ENCODE data around the gene CPLX3.

DNA sequence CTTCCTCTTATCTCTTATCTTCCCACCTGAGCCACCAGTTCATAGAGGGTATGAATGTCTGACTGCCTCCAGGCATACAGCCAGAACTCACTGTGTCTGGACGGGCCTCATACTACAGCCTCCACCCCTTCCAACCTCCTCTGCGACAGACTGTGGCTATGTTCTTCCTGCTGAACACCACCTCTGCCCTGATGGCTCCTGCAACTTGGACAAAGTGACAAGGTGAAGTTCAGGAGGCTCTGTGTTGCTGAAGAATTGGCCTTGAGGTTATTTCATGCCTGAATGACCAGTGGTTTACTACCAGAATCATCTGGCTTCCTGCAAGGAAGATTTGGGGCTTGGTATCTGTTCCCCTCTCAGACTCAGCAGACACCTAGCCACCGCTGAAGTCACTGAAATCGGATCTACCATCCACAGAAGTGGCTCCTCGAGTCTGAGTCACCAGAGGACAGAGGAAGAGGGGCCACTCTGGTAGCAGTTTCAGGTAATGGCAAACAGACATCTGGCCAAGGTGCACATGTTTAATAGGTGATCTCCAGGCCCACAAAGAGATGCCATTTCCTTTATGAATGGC lies 30.7 kb downstream of the CPLX3 start:
- TF ChIP-seq EZH2 (IDR thresholded peaks at IDR 0.05; ENCODE audit: borderline replicate concordance, low read depth, low read length, severe bottlenecking): no peak
- TF ChIP-seq, protein P1, sequence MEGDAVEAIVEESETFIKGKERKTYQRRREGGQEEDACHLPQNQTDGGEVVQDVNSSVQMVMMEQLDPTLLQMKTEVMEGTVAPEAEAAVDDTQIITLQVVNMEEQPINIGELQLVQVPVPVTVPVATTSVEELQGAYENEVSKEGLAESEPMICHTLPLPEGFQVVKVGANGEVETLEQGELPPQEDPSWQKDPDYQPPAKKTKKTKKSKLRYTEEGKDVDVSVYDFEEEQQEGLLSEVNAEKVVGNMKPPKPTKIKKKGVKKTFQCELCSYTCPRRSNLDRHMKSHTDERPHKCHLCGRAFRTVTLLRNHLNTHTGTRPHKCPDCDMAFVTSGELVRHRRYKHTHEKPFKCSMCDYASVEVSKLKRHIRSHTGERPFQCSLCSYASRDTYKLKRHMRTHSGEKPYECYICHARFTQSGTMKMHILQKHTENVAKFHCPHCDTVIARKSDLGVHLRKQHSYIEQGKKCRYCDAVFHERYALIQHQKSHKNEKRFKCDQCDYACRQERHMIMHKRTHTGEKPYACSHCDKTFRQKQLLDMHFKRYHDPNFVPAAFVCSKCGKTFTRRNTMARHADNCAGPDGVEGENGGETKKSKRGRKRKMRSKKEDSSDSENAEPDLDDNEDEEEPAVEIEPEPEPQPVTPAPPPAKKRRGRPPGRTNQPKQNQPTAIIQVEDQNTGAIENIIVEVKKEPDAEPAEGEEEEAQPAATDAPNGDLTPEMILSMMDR (IDR thresholded peaks at IDR 0.05; ENCODE audit: borderline replicate concordance, extremely low read depth, low read length, poor library complexity, severe bottlenecking): no peak

Data from DND-41 (cell line).